IMR-90 (cell line): ENCODE measurements around the gene ENPP6.

Experiments
- CHD1 ChIP-seq: IDR thresholded peaks from 2 replicates; pipeline ENCODE4 v1.6.1; 2012; ENCODE audit warnings: low read depth, low read length, improper control_type of control experiment
- CTCF ChIP-seq: conservative IDR thresholded peaks from 2 replicates; pipeline ENCODE4 v1.5.1; 2012; ENCODE audit warnings: mild to moderate bottlenecking, low read depth, low read length, improper control_type of control experiment
- FOS ChIP-seq: fragments of 150-350 bp; IDR thresholded peaks from 2 replicates; pipeline ENCODE4 v1.6.1; 2016; ENCODE audit warnings: low read depth, low read length
- MAFK ChIP-seq: IDR thresholded peaks from 2 replicates; pipeline ENCODE4 v1.6.1; 2012; ENCODE audit warnings: low read depth, low read length, improper control_type of control experiment
- POLR2A ChIP-seq: IDR thresholded peaks from 2 replicates; pipeline ENCODE4 v1.6.1; 2012; ENCODE audit warnings: mild to moderate bottlenecking, low read depth, low read length
- RAD21 ChIP-seq: IDR thresholded peaks from 2 replicates; pipeline ENCODE4 v1.6.1; 2012; ENCODE audit warnings: low read length, improper control_type of control experiment
- RCOR1 ChIP-seq: IDR thresholded peaks from 2 replicates; pipeline ENCODE4 v1.6.1; 2012; ENCODE audit warnings: mild to moderate bottlenecking, low read length, improper control_type of control experiment; ENCODE audit not compliant: insufficient replicate concordance
- SMC3 ChIP-seq: fragments of 150-350 bp; IDR thresholded peaks from 2 replicates; pipeline ENCODE4 v1.6.1; 2016; ENCODE audit warnings: low read depth, mild to moderate bottlenecking, antibody characterized with exemption, low read length, moderate library complexity
- TF ChIP-seq, protein P1 (sequence below): fragments of 150-350 bp; IDR thresholded peaks from 2 replicates; pipeline ENCODE4 v1.6.1; 2017; ENCODE audit warnings: mild to moderate bottlenecking, antibody characterized with exemption, low read length, low read depth

DNA sequence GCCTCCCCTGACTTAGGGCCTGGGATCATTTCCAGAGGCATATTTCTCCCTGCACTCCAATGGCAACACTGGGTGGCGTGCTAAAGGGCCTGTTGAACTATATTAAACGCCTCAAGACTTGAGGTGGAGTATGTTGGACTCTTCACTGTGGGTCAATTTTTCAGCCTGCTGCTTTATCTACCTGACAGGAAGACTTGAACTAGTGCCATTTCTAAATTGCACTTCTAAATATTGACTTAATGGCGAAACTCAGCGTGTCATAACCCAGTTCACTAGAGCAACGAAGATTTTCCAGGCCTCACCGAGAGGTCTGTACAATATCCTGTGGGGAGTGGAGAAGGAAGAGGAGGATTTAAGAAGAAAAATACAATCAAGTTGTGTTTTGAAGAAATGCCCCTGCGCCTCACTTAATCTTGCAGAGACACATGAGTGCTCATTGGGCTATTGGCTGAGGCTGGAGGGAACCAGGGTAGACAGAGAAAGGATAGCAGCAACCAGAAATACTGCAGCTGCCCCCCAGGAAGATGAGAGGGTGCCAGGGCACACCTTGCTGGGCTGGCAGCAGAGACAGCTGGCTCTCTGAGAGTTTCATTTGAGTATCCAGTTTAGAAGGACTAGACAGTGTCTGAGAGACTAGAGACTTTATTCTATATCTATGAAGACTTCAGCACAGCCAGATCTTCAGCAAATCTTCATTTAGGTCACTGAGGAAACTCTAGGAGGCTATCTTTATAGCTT lies 67.4 kb downstream of the ENPP6 start:
- TF ChIP-seq FOS: no peak
- no peak for TF ChIP-seq CTCF
- TF ChIP-seq, protein P1, sequence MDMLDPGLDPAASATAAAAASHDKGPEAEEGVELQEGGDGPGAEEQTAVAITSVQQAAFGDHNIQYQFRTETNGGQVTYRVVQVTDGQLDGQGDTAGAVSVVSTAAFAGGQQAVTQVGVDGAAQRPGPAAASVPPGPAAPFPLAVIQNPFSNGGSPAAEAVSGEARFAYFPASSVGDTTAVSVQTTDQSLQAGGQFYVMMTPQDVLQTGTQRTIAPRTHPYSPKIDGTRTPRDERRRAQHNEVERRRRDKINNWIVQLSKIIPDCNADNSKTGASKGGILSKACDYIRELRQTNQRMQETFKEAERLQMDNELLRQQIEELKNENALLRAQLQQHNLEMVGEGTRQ: no peak
- TF ChIP-seq RAD21: no peak
- TF ChIP-seq POLR2A: no peak
- no peak for TF ChIP-seq SMC3
- no peak for TF ChIP-seq MAFK
- no peak for TF ChIP-seq CHD1
- no peak for TF ChIP-seq RCOR1
